GM23338 (cell line): ENCODE data around the gene PDE3A. TPM values are rescaled to one million over a fixed set of nuclear protein-coding genes. Genes with fewer than 3 reads are reported as not detected.

Experiments used
- ATAC-seq: fragments of 200-7000 bp; cut with Tn5 transposase; 3 replicates; pipeline ENCODE4 v1.9.1; 2020
- DNase-seq: peaks from one replicate; pipeline ENCODE4 v3.0.0-alpha.2; 2015; ENCODE audit warnings: low spot score
- H2AFZ ChIP-seq: fragments of 200-600 bp; sonication (generic); 2 replicates; pipeline ENCODE4 v1.8.0; 2016; ENCODE audit warnings: antibody characterized with exemption, mild to moderate bottlenecking, moderate library complexity
- H3F3A ChIP-seq: fragments of 200-600 bp; sonication (generic); replicated peaks from 2 replicates; pipeline ENCODE4 v1.8.0; 2017; ENCODE audit warnings: antibody characterized with exemption, mixed run types, low read depth
- H3K27ac ChIP-seq: fragments of 200-600 bp; sonication (generic); 2 replicates; pipeline ENCODE4 v1.6.1; 2016; ENCODE audit warnings: low read depth
- H3K27me3 ChIP-seq: fragments of 200-600 bp; sonication (generic); 2 replicates; pipeline ENCODE4 v1.8.0; 2016; ENCODE audit warnings: mild to moderate bottlenecking, mixed run types, moderate library complexity; ENCODE audit not compliant: insufficient read depth
- H3K36me3 ChIP-seq: fragments of 200-600 bp; sonication (generic); 2 replicates; pipeline ENCODE4 v1.8.0; 2016; ENCODE audit warnings: mild to moderate bottlenecking; ENCODE audit not compliant: insufficient read depth
- H3K4me1 ChIP-seq: fragments of 200-600 bp; sonication (generic); 2 replicates; pipeline ENCODE4 v1.8.0; 2016; ENCODE audit warnings: mild to moderate bottlenecking, moderate library complexity; ENCODE audit not compliant: insufficient read depth
- H3K4me2 ChIP-seq: fragments of 200-600 bp; sonication (generic); 2 replicates; pipeline ENCODE4 v1.7.1; 2017; ENCODE audit warnings: mixed run types
- H3K4me3 ChIP-seq: fragments of 200-600 bp; sonication (generic); 2 replicates; pipeline ENCODE4 v1.6.1; 2016; ENCODE audit warnings: mixed run types
- H3K79me2 ChIP-seq: fragments of 200-600 bp; sonication (generic); replicated peaks from 2 replicates; pipeline ENCODE4 v1.8.0; 2017; ENCODE audit warnings: mild to moderate bottlenecking; ENCODE audit not compliant: insufficient read depth
- H3K9me2 ChIP-seq: fragments of 200-600 bp; sonication (generic); 2 replicates; pipeline ENCODE4 v1.8.0; 2017; ENCODE audit not compliant: insufficient read depth
- H4K20me1 ChIP-seq: fragments of 200-600 bp; sonication (generic); replicated peaks from 2 replicates; pipeline ENCODE4 v1.8.0; 2017; ENCODE audit warnings: mild to moderate bottlenecking; ENCODE audit not compliant: insufficient read depth
- H3K27ac Mint-ChIP-seq: 2 replicates; pipeline ENCODE4 v1.8.0; 2020; ENCODE audit warnings: inconsistent platforms, mild to moderate bottlenecking, moderate library complexity, mixed read lengths
- H3K27me3 Mint-ChIP-seq: 3 replicates; pipeline ENCODE4 v1.8.0; 2022; ENCODE audit warnings: low read depth, mild to moderate bottlenecking, moderate library complexity, mixed read lengths, inconsistent platforms; ENCODE audit not compliant: insufficient read depth, poor library complexity
- H3K36me3 Mint-ChIP-seq: 3 replicates; pipeline ENCODE4 v1.8.0; 2021; ENCODE audit warnings: low read depth, mild to moderate bottlenecking, inconsistent platforms, moderate library complexity, mixed read lengths
- H3K4me1 Mint-ChIP-seq: 3 replicates; pipeline ENCODE4 v1.8.0; 2020; ENCODE audit warnings: mild to moderate bottlenecking, inconsistent platforms, mixed read lengths
- H3K4me3 Mint-ChIP-seq: 3 replicates; pipeline ENCODE4 v1.8.0; 2021; ENCODE audit warnings: moderate library complexity, mild to moderate bottlenecking, inconsistent platforms, mixed read lengths
- H3K9me3 Mint-ChIP-seq: 3 replicates; pipeline ENCODE4 v1.8.0; 2020; ENCODE audit warnings: moderate library complexity, mild to moderate bottlenecking, inconsistent platforms, mixed read lengths
- CREB1 ChIP-seq: fragments of 250-450 bp; sonication (Bioruptor Pico); IDR thresholded peaks from 2 replicates; pipeline ENCODE4 v1.5.0; 2020; ENCODE audit warnings: low read depth, mild to moderate bottlenecking, moderate library complexity
- ETS1 ChIP-seq: IDR thresholded peaks from 2 replicates; pipeline ENCODE4 v1.6.1; 2016; ENCODE audit warnings: antibody characterized with exemption
- EZH2 ChIP-seq: fragments of 200-600 bp; sonication (generic); IDR thresholded peaks from one replicate; pipeline ENCODE4 v1.8.0; 2017; ENCODE audit warnings: antibody characterized with exemption, mild to moderate bottlenecking, low read depth; ENCODE audit not compliant: unreplicated experiment
- EZH2phosphoT487 ChIP-seq: fragments of 200-600 bp; sonication (generic); IDR thresholded peaks from one replicate; pipeline ENCODE4 v1.8.1; 2018; ENCODE audit warnings: antibody characterized with exemption; ENCODE audit not compliant: unreplicated experiment
- JUNB ChIP-seq: IDR thresholded peaks from one replicate; pipeline ENCODE4 v1.6.1; 2016; ENCODE audit warnings: antibody characterized with exemption; ENCODE audit not compliant: unreplicated experiment
- NANOG ChIP-seq: IDR thresholded peaks from 2 replicates; pipeline ENCODE4 v1.6.1; 2016; ENCODE audit warnings: antibody characterized with exemption, borderline replicate concordance
- POLR2AphosphoS5 ChIP-seq: IDR thresholded peaks from 2 replicates; pipeline ENCODE4 v1.6.1; 2016; ENCODE audit warnings: antibody characterized with exemption, low read depth
- STAT1 ChIP-seq: IDR thresholded peaks from one replicate; pipeline ENCODE4 v1.6.1; 2016; ENCODE audit warnings: antibody characterized with exemption; ENCODE audit not compliant: unreplicated experiment
- ZNF114 ChIP-seq: fragments of 250-450 bp; sonication (Bioruptor Pico); IDR thresholded peaks from 2 replicates; pipeline ENCODE4 v1.5.0; 2020; ENCODE audit warnings: mild to moderate bottlenecking, moderate library complexity
- ZNF331 ChIP-seq: fragments of 250-450 bp; sonication (Bioruptor Pico); IDR thresholded peaks from 2 replicates; pipeline ENCODE4 v1.5.0; 2020; ENCODE audit warnings: low read depth, mild to moderate bottlenecking, moderate library complexity
- polyA plus RNA-seq: library from polyadenylated mRNA; unstranded; fragments of >200 nt; fragmentation: Nextera tagmentation; extraction: Ambion mirVana; gene quantifications from 2 replicates; pipeline ENCODE4 v1.2.1, GENCODE V29; 2016
- total RNA-seq: library from RNA; depleted of rRNA; stranded (reverse); fragments of >200 nt; shearing (Covaris generic); gene quantifications from 2 replicates; pipeline ENCODE4 v1.2.3, GENCODE V29; 2014
- TF ChIP-seq, protein P1 (sequence below), 2 experiments: fragments of 200-600 bp in 1 of 2; sonication (generic) in 1 of 2; conservative IDR thresholded peaks; 2 replicates each; pipeline versions ENCODE4 v1.5.1 to v1.6.1; 2016 to 2017; ENCODE audit warnings: antibody characterized with exemption in 2 of 2, low read depth in 2 of 2, mild to moderate bottlenecking in 2 of 2, moderate library complexity in 1 of 2

The PDE3A gene
- total and polyA plus RNA-seq, 2 experiments from 2014 or later: 2.7 to 9.2 TPM

DNA sequence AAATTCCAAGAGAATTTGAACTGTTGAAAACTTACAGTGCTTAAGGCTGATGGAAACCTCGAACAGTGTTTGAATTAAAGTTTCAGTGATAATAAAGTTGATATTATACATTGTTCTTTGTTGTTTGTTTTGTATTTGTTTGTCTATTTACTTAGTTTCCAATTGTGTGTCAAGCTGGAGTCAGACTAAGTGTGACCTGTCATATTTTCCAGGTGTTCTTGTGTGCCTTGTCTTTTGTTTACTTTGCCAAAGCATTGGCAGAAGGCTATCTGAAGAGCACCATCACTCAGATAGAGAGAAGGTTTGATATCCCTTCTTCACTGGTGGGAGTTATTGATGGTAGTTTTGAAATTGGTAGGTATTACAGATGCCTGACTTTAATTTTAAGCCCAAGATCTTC is 332.8 kb downstream of the PDE3A start:
- no peak for DNase-seq
- Histone ChIP-seq H3K9me2 (no peaks in the 10 kb centered on the region), H4K20me1 (no peaks in the 10 kb centered on the region), H2AFZ (no peak overlapping the region), H3K27me3 (no peaks in the 10 kb centered on the region), H3K4me2 (no peak overlapping the region), H3K27ac (no peak overlapping the region), H3K4me3 (no peak overlapping the region), H3K36me3 (no peaks in the 10 kb centered on the region), H3F3A (no peaks in the 10 kb centered on the region), H3K4me1 (peaks cover 7% of the 10 kb centered on the region), H3K79me2 (no peaks in the 10 kb centered on the region)
- no peak for ATAC-seq
- H3K36me3 Mint-ChIP-seq: no peaks in the 10 kb centered on the region
- H3K27ac Mint-ChIP-seq: no peak overlapping the region
- H3K4me1 Mint-ChIP-seq: peaks cover 27% of the 10 kb centered on the region
- H3K27me3 Mint-ChIP-seq: peaks cover 2% of the 10 kb centered on the region
- H3K4me3 Mint-ChIP-seq: no peak overlapping the region
- TF ChIP-seq CREB1 (CRISPR knock-in tag) (no peak), POLR2AphosphoS5 (no peak), JUNB (no peak), EZH2phosphoT487 (no peak)
- TF ChIP-seq, protein P1, sequence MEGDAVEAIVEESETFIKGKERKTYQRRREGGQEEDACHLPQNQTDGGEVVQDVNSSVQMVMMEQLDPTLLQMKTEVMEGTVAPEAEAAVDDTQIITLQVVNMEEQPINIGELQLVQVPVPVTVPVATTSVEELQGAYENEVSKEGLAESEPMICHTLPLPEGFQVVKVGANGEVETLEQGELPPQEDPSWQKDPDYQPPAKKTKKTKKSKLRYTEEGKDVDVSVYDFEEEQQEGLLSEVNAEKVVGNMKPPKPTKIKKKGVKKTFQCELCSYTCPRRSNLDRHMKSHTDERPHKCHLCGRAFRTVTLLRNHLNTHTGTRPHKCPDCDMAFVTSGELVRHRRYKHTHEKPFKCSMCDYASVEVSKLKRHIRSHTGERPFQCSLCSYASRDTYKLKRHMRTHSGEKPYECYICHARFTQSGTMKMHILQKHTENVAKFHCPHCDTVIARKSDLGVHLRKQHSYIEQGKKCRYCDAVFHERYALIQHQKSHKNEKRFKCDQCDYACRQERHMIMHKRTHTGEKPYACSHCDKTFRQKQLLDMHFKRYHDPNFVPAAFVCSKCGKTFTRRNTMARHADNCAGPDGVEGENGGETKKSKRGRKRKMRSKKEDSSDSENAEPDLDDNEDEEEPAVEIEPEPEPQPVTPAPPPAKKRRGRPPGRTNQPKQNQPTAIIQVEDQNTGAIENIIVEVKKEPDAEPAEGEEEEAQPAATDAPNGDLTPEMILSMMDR (conservative IDR thresholded peaks at IDR 0.05; ENCODE audit: low read depth in 2 of 2): no peak
- no peaks in the 10 kb centered on the region for H3K9me3 Mint-ChIP-seq

- Mint-ChIP-seq H3K4me3 (no peak overlapping the region), H3K9me3 (no peaks in the 10 kb centered on the region), H3K27me3 (no peaks in the 10 kb centered on the region), H3K36me3 (no peaks in the 10 kb centered on the region), H3K27ac (no peak overlapping the region), H3K4me1 (peaks cover 8% of the 10 kb centered on the region; the same call in 2 of the 3 replicates)
- H3K4me3 ChIP-seq: no peak overlapping the region
- no peaks in the 10 kb centered on the region for H3K79me2 ChIP-seq
- DNase-seq (no peak), ATAC-seq (no peak)
- H3K9me2 ChIP-seq: no peaks in the 10 kb centered on the region; the same call in 1 of the 2 replicates
- no peaks in the 10 kb centered on the region for H3K36me3 ChIP-seq
- H3K4me2 ChIP-seq: no peak overlapping the region
- H3K4me1 ChIP-seq: no peaks in the 10 kb centered on the region; the same call in 1 of the 2 replicates
- no peaks in the 10 kb centered on the region for H3F3A ChIP-seq
- TF ChIP-seq EZH2phosphoT487 (no peak), ZNF114 (CRISPR knock-in tag) (no peak), ETS1 (no peak)
- no peaks in the 10 kb centered on the region for H4K20me1 ChIP-seq
- H3K27ac ChIP-seq: no peak overlapping the region
- H2AFZ ChIP-seq: no peak overlapping the region
- no peaks in the 10 kb centered on the region for H3K27me3 ChIP-seq
Measured at GRCh38 chr12:20704860-20705259, 336.5 kb downstream of the PDE3A start.

DNA sequence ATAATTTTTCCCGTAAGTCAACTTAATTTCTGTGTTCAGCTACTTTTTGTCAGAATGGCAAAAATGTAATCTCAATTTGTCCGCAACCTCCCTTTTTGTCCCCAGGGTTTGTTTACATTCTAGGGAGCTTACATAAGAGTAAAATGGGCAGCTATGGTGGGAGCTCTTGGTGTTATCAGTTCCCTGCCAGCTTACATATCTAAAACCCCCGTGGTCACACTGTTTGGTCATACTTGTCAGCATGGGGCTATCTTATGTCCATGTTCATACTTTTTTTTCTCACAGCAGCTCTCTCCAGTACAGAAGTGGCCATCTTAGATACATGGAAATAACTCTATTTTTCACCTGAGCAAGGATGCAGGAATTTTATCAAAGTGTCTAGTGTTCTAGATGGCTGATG is 343.5 kb downstream of the PDE3A start:
- Histone ChIP-seq H3K4me2 (no peak overlapping the region), H4K20me1 (no peaks in the 10 kb centered on the region), H3K4me1 (no peaks in the 10 kb centered on the region), H2AFZ (no peak overlapping the region), H3K9me2 (no peaks in the 10 kb centered on the region; the same call in 1 of the 2 replicates), H3K79me2 (no peaks in the 10 kb centered on the region), H3K27ac (no peak overlapping the region), H3K4me3 (no peak overlapping the region), H3K36me3 (no peaks in the 10 kb centered on the region), H3K27me3 (no peaks in the 10 kb centered on the region), H3F3A (no peaks in the 10 kb centered on the region)
- Mint-ChIP-seq H3K4me1 (peaks cover 6% of the 10 kb centered on the region; the same call in 2 of the 3 replicates), H3K36me3 (no peaks in the 10 kb centered on the region), H3K27ac (no peak overlapping the region), H3K4me3 (no peak overlapping the region), H3K27me3 (peaks cover 2% of the 10 kb centered on the region), H3K9me3 (no peaks in the 10 kb centered on the region)
- DNase-seq (no peak), ATAC-seq (no peak)
- TF ChIP-seq JUNB (no peak), EZH2phosphoT487 (no peak), NANOG (no peak), ZNF331 (CRISPR knock-in tag) (no peak), POLR2AphosphoS5 (no peak), ETS1 (no peak), ZNF114 (CRISPR knock-in tag) (no peak), STAT1 (no peak), EZH2 (no peak)
- TF ChIP-seq, protein P1 (conservative IDR thresholded peaks at IDR 0.05; ENCODE audit: low read depth in 2 of 2): no peak
